ENCODE results near the gene APELA.

Gene APELA

GRCh38 chr4:164918956-164919355 lies 42.0 kb downstream of the APELA start (continued):
- TF ChIP-seq, protein P1, sequence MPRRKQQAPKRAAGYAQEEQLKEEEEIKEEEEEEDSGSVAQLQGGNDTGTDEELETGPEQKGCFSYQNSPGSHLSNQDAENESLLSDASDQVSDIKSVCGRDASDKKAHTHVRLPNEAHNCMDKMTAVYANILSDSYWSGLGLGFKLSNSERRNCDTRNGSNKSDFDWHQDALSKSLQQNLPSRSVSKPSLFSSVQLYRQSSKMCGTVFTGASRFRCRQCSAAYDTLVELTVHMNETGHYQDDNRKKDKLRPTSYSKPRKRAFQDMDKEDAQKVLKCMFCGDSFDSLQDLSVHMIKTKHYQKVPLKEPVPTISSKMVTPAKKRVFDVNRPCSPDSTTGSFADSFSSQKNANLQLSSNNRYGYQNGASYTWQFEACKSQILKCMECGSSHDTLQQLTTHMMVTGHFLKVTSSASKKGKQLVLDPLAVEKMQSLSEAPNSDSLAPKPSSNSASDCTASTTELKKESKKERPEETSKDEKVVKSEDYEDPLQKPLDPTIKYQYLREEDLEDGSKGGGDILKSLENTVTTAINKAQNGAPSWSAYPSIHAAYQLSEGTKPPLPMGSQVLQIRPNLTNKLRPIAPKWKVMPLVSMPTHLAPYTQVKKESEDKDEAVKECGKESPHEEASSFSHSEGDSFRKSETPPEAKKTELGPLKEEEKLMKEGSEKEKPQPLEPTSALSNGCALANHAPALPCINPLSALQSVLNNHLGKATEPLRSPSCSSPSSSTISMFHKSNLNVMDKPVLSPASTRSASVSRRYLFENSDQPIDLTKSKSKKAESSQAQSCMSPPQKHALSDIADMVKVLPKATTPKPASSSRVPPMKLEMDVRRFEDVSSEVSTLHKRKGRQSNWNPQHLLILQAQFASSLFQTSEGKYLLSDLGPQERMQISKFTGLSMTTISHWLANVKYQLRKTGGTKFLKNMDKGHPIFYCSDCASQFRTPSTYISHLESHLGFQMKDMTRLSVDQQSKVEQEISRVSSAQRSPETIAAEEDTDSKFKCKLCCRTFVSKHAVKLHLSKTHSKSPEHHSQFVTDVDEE (CRISPR knock-in tag; IDR thresholded peaks at IDR 0.05): no peak
- no peak for TF ChIP-seq RARB (CRISPR knock-in tag; IDR thresholded peaks at IDR 0.05)

DNA sequence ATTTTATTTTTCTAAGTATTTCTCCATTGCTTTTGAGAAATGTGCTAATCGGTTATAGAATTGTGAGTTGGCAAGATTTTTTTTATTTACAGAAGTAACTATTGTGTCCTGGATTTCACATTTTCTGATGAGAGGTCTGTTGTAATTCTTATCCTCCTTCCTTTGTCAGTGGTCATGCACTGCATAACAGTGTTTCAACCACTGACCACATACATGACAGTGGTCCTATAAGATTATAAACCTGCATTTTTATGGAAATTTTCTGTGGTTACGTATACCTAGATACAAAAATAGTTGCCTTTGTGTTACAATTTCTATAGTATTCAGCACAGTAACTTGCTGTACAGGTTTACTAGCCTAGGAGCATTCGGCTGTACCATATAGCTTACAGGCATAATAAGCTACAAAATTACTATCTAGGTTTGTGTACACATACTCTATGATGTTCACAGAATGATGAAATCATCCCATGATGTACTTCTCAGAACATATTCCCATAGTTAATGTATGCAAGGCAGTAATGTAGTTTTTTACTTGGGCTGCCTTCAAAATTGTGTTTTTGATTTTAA lies 47.8 kb downstream of the APELA start:
- TF ChIP-seq, protein P2, sequence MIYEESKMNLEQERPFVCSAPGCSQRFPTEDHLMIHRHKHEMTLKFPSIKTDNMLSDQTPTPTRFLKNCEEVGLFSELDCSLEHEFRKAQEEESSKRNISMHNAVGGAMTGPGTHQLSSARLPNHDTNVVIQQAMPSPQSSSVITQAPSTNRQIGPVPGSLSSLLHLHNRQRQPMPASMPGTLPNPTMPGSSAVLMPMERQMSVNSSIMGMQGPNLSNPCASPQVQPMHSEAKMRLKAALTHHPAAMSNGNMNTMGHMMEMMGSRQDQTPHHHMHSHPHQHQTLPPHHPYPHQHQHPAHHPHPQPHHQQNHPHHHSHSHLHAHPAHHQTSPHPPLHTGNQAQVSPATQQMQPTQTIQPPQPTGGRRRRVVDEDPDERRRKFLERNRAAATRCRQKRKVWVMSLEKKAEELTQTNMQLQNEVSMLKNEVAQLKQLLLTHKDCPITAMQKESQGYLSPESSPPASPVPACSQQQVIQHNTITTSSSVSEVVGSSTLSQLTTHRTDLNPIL (CRISPR knock-in tag; IDR thresholded peaks at IDR 0.05; ENCODE audit: low read depth): no peak
- TF ChIP-seq OSR1 (CRISPR knock-in tag; IDR thresholded peaks at IDR 0.05) (no peak), SNAI2 (CRISPR knock-in tag; IDR thresholded peaks at IDR 0.05) (no peak), ZFP3 (CRISPR knock-in tag; IDR thresholded peaks at IDR 0.05) (no peak), ESRRG (CRISPR knock-in tag; IDR thresholded peaks at IDR 0.05) (no peak), CSRNP3 (CRISPR knock-in tag; IDR thresholded peaks at IDR 0.05) (no peak), TOX (CRISPR knock-in tag; IDR thresholded peaks at IDR 0.05; ENCODE audit: borderline replicate concordance) (no peak), PPARA (CRISPR knock-in tag; IDR thresholded peaks at IDR 0.05; ENCODE audit: borderline replicate concordance) (no peak), ARNTL (CRISPR knock-in tag; IDR thresholded peaks at IDR 0.05; ENCODE audit: borderline replicate concordance, low read depth) (no peak)
- TF ChIP-seq, protein P1 (CRISPR knock-in tag; IDR thresholded peaks at IDR 0.05): no peak
- TF ChIP-seq, protein P3, sequence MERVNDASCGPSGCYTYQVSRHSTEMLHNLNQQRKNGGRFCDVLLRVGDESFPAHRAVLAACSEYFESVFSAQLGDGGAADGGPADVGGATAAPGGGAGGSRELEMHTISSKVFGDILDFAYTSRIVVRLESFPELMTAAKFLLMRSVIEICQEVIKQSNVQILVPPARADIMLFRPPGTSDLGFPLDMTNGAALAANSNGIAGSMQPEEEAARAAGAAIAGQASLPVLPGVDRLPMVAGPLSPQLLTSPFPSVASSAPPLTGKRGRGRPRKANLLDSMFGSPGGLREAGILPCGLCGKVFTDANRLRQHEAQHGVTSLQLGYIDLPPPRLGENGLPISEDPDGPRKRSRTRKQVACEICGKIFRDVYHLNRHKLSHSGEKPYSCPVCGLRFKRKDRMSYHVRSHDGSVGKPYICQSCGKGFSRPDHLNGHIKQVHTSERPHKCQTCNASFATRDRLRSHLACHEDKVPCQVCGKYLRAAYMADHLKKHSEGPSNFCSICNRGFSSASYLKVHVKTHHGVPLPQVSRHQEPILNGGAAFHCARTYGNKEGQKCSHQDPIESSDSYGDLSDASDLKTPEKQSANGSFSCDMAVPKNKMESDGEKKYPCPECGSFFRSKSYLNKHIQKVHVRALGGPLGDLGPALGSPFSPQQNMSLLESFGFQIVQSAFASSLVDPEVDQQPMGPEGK (CRISPR knock-in tag; IDR thresholded peaks at IDR 0.05; ENCODE audit: borderline replicate concordance): no peak
- TF ChIP-seq, protein P4, sequence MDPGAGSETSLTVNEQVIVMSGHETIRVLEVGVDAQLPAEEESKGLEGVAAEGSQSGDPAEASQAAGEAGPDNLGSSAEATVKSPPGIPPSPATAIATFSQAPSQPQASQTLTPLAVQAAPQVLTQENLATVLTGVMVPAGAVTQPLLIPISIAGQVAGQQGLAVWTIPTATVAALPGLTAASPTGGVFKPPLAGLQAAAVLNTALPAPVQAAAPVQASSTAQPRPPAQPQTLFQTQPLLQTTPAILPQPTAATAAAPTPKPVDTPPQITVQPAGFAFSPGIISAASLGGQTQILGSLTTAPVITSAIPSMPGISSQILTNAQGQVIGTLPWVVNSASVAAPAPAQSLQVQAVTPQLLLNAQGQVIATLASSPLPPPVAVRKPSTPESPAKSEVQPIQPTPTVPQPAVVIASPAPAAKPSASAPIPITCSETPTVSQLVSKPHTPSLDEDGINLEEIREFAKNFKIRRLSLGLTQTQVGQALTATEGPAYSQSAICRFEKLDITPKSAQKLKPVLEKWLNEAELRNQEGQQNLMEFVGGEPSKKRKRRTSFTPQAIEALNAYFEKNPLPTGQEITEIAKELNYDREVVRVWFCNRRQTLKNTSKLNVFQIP (CRISPR knock-in tag; IDR thresholded peaks at IDR 0.05; ENCODE audit: borderline replicate concordance, low read depth): no peak
- no peak for ATAC-seq

DNA sequence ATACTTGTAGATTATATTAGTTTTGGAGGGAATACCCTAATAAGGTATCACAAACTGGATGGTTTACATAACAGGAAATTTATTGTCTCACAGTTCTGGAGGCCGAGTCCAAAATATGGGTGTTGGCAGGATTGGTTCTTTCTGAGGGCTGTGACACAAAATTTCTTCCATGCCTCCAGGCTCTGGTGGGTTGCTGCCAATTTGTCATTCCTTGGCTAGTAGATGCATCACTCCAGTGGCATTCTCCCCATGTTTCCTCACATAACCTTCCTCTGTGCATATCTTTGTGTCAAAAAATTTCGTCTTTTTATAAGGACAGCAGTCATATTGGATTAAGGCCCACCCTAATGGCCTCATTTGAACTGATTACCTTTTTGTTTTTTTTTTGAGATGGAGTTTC lies 49.3 kb downstream of the APELA start:
- ATAC-seq: no peak
- TF ChIP-seq, protein P2 (CRISPR knock-in tag; IDR thresholded peaks at IDR 0.05; ENCODE audit: low read depth): no peak
- no peak for TF ChIP-seq TCF4 (CRISPR knock-in tag; IDR thresholded peaks at IDR 0.05; ENCODE audit: borderline replicate concordance)
- no peak for TF ChIP-seq ZFP30 (CRISPR knock-in tag; IDR thresholded peaks at IDR 0.05)
- TF ChIP-seq ZNF565 (CRISPR knock-in tag; conservative IDR thresholded peaks at IDR 0.05; ENCODE audit: low read depth): no peak
- no peak for TF ChIP-seq BACH2 (CRISPR knock-in tag; IDR thresholded peaks at IDR 0.05; ENCODE audit: borderline replicate concordance)
- no peak for TF ChIP-seq GLIS3 (CRISPR knock-in tag; IDR thresholded peaks at IDR 0.05)
- no peak for TF ChIP-seq ZNF70 (CRISPR knock-in tag; IDR thresholded peaks at IDR 0.05)
- TF ChIP-seq, protein P4 (CRISPR knock-in tag; IDR thresholded peaks at IDR 0.05; ENCODE audit: borderline replicate concordance, low read depth): no peak
- TF ChIP-seq TOX (CRISPR knock-in tag; IDR thresholded peaks at IDR 0.05; ENCODE audit: borderline replicate concordance): no peak
- TF ChIP-seq SNAI2 (CRISPR knock-in tag; IDR thresholded peaks at IDR 0.05): no peak
- TF ChIP-seq CSDC2 (CRISPR knock-in tag; IDR thresholded peaks at IDR 0.05): no peak
- TF ChIP-seq ZNF8 (CRISPR knock-in tag; IDR thresholded peaks at IDR 0.05): no peak
- TF ChIP-seq OSR1 (CRISPR knock-in tag; IDR thresholded peaks at IDR 0.05): no peak
- no peak for TF ChIP-seq ISL1 (CRISPR knock-in tag; IDR thresholded peaks at IDR 0.05)
- no peak for TF ChIP-seq ESRRG (CRISPR knock-in tag; IDR thresholded peaks at IDR 0.05)

Measured in SK-N-SH treated with all-trans-retinoic acid at 6 μM for 48 hours (cell line).